ENCODE data around the gene GLIS2.

DNA sequence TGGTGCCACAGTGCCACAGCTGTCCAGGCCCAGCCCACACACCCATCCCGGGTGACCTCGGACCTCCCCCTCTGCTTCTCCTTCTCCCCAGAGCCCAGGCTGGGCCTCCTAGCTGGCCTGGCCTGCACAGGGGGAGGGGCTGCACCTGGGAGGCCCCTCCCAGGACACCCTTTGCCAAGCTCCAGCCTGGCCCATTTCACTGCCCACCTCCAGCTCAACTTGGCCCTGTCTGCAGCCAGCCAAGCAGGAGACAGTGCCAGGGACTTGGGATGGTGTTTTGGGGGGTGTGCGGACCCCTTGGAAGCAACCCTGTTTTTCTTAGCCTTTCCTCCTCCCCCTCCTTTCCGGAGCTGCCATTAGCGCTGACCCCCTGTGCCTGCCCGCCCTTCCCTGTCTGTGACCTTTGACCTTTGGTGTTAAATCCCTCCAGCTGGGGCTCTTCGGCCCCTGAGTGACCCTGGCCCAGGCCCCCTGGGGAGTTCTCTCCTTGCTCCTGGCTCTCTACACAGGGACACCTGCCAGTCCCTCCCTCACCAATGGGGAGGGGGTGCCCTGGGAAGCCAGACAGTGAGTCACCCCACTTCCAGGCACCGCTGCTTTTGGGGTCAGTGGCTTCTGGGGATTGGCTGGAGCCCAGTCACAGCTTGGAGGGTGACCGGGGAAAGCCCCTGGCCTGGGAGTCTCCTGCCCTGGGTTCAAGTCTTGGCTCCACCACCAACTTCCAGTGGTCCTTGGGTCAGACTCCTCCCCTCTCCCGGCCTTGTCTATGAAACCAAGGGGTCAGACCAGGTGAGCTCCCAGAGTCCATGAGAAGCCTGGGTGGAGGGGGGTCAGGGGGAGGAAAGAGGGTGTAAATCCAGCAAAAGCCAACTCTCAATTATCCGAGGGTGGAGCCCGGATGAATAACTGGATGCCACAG is 1.9 kb downstream of the GLIS2 start:
- TF ChIP-seq, protein P1, sequence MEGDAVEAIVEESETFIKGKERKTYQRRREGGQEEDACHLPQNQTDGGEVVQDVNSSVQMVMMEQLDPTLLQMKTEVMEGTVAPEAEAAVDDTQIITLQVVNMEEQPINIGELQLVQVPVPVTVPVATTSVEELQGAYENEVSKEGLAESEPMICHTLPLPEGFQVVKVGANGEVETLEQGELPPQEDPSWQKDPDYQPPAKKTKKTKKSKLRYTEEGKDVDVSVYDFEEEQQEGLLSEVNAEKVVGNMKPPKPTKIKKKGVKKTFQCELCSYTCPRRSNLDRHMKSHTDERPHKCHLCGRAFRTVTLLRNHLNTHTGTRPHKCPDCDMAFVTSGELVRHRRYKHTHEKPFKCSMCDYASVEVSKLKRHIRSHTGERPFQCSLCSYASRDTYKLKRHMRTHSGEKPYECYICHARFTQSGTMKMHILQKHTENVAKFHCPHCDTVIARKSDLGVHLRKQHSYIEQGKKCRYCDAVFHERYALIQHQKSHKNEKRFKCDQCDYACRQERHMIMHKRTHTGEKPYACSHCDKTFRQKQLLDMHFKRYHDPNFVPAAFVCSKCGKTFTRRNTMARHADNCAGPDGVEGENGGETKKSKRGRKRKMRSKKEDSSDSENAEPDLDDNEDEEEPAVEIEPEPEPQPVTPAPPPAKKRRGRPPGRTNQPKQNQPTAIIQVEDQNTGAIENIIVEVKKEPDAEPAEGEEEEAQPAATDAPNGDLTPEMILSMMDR (IDR thresholded peaks at IDR 0.05; ENCODE audit: low read depth, low read length) = no peak
- no peak for TF ChIP-seq EZH2phosphoT487 (IDR thresholded peaks at IDR 0.05; ENCODE audit: low read depth)

All from OCI-LY3 (cell line).